GM12875 (cell line): ENCODE measurements around the gene CLIC5.

Experiments
- H3K4me3 ChIP-seq: one replicate; pipeline ENCODE4 v1.5.1; 2011; ENCODE audit warnings: low read depth, low read length, control low read depth
- CTCF ChIP-seq: IDR thresholded peaks from 2 replicates; pipeline ENCODE4 v1.5.1; 2011; ENCODE audit warnings: low read depth, mild to moderate bottlenecking, control low read depth, inconsistent platforms, low read length, moderate library complexity, borderline replicate concordance; ENCODE audit not compliant: insufficient read depth

Gene CLIC5

DNA sequence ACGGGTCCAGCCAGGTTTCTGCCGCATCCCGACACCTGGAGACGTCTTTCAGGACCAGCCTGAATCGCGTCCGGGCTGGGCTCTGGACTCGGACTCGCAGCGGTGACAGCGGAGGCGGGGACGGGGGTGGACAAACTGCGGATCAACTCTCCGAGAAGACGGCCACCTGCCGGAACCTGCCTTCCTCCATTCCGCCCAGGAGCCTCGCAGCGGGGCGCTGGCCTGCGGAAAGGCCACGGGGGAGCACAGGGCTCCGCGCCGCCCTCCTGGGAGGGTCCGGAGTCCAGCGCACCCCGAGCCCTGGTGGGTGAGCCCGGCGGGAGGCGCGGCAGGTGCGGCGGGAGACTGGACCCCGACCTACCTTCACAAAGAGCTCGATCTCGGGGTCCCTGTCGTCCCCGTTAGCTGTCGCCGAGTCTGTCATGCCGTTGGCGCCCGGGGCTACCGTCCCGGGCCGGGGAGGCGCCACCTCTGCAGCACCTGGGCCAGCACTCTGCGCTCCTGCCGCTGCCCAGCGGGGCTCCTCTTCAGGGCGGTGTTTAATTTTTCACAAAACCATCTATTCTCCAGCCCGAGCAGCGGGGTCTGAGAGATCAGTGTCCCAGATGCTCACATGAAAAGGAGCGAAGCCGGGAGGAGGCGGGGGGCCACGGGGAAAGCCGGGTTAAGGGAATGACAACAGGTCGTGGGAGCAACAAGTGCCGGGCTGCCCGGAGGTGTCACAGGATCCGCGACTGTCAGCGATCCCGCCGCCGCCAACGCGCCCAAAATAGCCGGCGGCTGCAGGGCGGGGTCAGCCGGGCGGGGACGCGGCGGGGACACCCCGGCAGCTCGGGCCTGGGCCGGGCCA lies at the start of gene CLIC5:
CLIC5 (minus strand) TSS at position 742 of the 850 bp plus-strand sequence; CDS start at position 424, 318 bp downstream.
- peak within 1 kb of the TSS; percentile 3 for H3K4me3 ChIP-seq

GRCh38 chr6:46062991-46063390 lies 47.3 kb upstream of the CLIC5 start:
- H3K4me3 ChIP-seq, result no peak overlapping the region
- TF ChIP-seq CTCF, result no peak

More for the DNA sequence above, at the start of gene CLIC5:
- no peak for TF ChIP-seq CTCF

DNA sequence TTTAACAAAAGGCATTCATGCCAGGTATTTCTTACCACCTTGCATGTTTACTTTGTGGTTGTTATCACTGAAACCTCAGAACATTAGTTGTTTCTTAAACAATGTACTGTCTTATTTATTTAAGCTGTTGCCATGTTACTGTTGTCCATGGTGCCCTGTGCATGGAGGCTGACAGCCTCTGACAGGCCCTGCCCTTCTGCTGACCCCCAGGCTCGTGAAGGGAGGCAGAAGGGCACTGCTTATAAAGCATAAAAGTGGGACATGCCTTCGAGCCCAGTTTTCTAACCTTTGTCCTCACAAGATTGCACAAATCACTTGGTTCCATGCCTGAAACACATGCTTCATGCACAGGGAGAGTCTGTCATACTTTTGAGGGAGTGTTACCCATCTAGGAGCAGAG lies 46.7 kb upstream of the CLIC5 start:
- H3K4me3 ChIP-seq, result no peak overlapping the region
- TF ChIP-seq CTCF, result no peak

DNA sequence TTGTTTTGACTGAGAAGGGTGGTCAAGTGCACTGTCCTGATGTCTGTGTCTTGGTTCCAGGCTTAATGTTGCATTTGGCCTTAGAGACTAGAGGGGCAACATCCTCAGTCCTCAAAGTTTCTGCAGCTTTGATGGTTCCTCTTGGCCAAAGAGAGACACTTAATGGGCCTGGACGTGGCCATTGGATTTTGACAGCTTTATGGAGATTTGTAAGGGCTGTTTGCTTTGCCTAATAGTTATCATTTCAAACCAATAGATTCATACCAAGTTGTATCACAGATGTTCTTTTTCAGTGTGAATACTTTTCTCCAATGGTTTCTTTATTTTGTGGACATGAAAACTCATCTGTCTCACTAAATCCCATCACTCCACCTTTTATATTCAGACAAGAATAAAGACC lies 45.8 kb upstream of the CLIC5 start:
- H3K4me3 ChIP-seq, result no peak overlapping the region

GRCh38 chr6:46059608-46060007 lies 43.9 kb upstream of the CLIC5 start:
- no peak for TF ChIP-seq CTCF
- H3K4me3 ChIP-seq, result no peak overlapping the region

More for the DNA sequence above, 45.8 kb upstream of the CLIC5 start:
- TF ChIP-seq CTCF, result no peak

- H3K4me3 ChIP-seq, result no peak overlapping the region
- no peak for TF ChIP-seq CTCF
Observed at GRCh38 chr6:46058951-46059350, 43.3 kb upstream of the CLIC5 start.

DNA sequence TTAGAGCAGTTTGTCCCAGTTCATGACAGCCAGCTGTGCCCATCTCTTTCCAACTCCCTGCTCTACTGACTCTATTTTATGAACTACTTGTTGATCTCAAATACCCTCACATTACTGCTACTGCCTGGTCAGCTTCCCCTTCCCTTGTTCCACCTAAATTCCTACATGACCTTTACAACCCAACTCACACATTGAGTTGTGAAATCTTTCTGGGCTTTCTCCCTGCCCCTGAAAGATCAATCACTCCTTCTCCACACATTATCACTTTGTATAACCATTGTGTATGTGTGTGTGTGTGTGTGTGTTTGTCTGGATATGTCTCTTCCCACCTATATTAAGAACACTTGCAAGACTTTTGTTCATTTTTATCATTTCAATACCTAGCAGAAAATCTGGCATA lies 42.1 kb upstream of the CLIC5 start:
- no peak overlapping the region for H3K4me3 ChIP-seq
- TF ChIP-seq CTCF, result no peak
